Measurements from ENCODE around the gene GALNT10.

DNA sequence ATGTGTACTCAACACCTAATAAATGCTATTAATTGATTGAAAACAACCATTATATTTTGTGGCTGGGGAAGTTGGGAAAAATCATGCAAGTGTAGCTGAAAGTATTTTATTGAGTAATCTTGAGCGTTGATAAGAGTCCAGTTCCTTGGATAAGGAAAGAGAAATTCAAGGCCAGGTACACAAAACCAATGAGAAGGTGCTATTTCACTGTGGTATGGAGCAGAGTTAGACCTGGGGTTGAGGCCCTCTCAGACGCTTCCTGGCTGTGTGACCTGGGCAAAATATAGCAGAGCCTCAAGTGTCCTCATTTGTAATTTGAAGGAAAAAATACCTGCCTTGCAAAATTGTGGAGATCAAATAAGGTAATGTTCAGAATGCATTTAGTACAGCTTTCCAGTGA lies 50.1 kb downstream of the GALNT10 start:
- TF ChIP-seq POLR2A (IDR thresholded peaks at IDR 0.05): no peak
- TF ChIP-seq, protein P1, sequence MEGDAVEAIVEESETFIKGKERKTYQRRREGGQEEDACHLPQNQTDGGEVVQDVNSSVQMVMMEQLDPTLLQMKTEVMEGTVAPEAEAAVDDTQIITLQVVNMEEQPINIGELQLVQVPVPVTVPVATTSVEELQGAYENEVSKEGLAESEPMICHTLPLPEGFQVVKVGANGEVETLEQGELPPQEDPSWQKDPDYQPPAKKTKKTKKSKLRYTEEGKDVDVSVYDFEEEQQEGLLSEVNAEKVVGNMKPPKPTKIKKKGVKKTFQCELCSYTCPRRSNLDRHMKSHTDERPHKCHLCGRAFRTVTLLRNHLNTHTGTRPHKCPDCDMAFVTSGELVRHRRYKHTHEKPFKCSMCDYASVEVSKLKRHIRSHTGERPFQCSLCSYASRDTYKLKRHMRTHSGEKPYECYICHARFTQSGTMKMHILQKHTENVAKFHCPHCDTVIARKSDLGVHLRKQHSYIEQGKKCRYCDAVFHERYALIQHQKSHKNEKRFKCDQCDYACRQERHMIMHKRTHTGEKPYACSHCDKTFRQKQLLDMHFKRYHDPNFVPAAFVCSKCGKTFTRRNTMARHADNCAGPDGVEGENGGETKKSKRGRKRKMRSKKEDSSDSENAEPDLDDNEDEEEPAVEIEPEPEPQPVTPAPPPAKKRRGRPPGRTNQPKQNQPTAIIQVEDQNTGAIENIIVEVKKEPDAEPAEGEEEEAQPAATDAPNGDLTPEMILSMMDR (IDR thresholded peaks at IDR 0.05): no peak

All from stomach (tissue), 4 donors.